GM21528 (cell line): ENCODE results near the gene ST3GAL4.
"Not testable (repeated sequence)": the region's sequence is repeated elsewhere in the genome, so short reads cannot be mapped to it uniquely, and the experiment has no call there.

Source experiments
- ATAC-seq: cut with Tn5 transposase; IDR thresholded peaks from one replicate; pipeline ENCODE4 v1.9.1; 2021; ENCODE audit warnings: mild to moderate bottlenecking, moderate library complexity; ENCODE audit not compliant: unreplicated experiment, low FRiP score

Gene ST3GAL4

GRCh38 chr11:126381960-126382359 lies 26.5 kb downstream of the ST3GAL4 start:
- ATAC-seq, result not testable (repeated sequence)

- not testable (repeated sequence) for ATAC-seq
Measured at GRCh38 chr11:126382641-126383040, 27.2 kb downstream of the ST3GAL4 start.

GRCh38 chr11:126383339-126384335 lies 28.2 kb downstream of the ST3GAL4 start:
- ATAC-seq, result no peak

- ATAC-seq, result no peak
Measured at GRCh38 chr11:126384449-126385070, 29.1 kb downstream of the ST3GAL4 start.

GRCh38 chr11:126385991-126386728 lies 30.7 kb downstream of the ST3GAL4 start:
- ATAC-seq, result no peak

- ATAC-seq, result not testable (repeated sequence)
Measured at GRCh38 chr11:126386729-126387071, 31.2 kb downstream of the ST3GAL4 start.

GRCh38 chr11:126387857-126388256 lies 32.4 kb downstream of the ST3GAL4 start:
- ATAC-seq, result no peak

GRCh38 chr11:126390272-126390867 lies 34.9 kb downstream of the ST3GAL4 start:
- no peak for ATAC-seq

GRCh38 chr11:126391286-126391954 lies 35.9 kb downstream of the ST3GAL4 start:
- no peak for ATAC-seq

GRCh38 chr11:126391970-126392632 lies 36.6 kb downstream of the ST3GAL4 start:
- ATAC-seq, result peak; percentile 78

- peak; percentile 51 for ATAC-seq
Measured at GRCh38 chr11:126392633-126393013, 37.1 kb downstream of the ST3GAL4 start.

- no peak for ATAC-seq
Measured at GRCh38 chr11:126393143-126393542, 37.7 kb downstream of the ST3GAL4 start.

GRCh38 chr11:126394036-126394435 lies 38.5 kb downstream of the ST3GAL4 start:
- no peak for ATAC-seq

- not testable (repeated sequence) for ATAC-seq
Measured at GRCh38 chr11:126394634-126395072, 39.2 kb downstream of the ST3GAL4 start.

- not testable (repeated sequence) for ATAC-seq
Measured at GRCh38 chr11:126395784-126396183, 40.3 kb downstream of the ST3GAL4 start.

- ATAC-seq, result not testable (repeated sequence)
Measured at GRCh38 chr11:126396266-126396665, 40.8 kb downstream of the ST3GAL4 start.

GRCh38 chr11:126396965-126397364 lies 41.5 kb downstream of the ST3GAL4 start:
- ATAC-seq, result no peak

GRCh38 chr11:126398296-126398695 lies 42.8 kb downstream of the ST3GAL4 start:
- ATAC-seq, result no peak

GRCh38 chr11:126398721-126399120 lies 43.2 kb downstream of the ST3GAL4 start:
- no peak for ATAC-seq
